ENCODE results near the gene B4GALT2. TPM values are rescaled to one million over a fixed set of nuclear protein-coding genes. Genes with fewer than 3 reads are reported as not detected.

The B4GALT2 gene
- total and polyA plus RNA-seq, 2 donors (not counting 3 experiments of a cell fraction or from before 2014, with no cell fraction given): 80.0 to 103 TPM

DNA sequence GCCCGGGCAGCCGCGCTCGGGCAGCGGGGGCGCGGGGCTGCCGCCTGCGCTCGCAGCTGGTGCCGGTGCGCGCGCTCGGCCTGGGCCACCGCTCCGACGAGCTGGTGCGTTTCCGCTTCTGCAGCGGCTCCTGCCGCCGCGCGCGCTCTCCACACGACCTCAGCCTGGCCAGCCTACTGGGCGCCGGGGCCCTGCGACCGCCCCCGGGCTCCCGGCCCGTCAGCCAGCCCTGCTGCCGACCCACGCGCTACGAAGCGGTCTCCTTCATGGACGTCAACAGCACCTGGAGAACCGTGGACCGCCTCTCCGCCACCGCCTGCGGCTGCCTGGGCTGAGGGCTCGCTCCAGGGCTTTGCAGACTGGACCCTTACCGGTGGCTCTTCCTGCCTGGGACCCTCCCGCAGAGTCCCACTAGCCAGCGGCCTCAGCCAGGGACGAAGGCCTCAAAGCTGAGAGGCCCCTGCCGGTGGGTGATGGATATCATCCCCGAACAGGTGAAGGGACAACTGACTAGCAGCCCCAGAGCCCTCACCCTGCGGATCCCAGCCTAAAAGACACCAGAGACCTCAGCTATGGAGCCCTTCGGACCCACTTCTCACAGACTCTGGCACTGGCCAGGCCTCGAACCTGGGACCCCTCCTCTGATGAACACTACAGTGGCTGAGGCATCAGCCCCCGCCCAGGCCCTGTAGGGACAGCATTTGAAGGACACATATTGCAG, 42.4 kb upstream of the B4GALT2 start:
- no peak for TF ChIP-seq POLR2AphosphoS5 (IDR thresholded peaks at IDR 0.05; ENCODE audit: insufficient read depth, low read depth, low read length)
- TF ChIP-seq, protein P1, sequence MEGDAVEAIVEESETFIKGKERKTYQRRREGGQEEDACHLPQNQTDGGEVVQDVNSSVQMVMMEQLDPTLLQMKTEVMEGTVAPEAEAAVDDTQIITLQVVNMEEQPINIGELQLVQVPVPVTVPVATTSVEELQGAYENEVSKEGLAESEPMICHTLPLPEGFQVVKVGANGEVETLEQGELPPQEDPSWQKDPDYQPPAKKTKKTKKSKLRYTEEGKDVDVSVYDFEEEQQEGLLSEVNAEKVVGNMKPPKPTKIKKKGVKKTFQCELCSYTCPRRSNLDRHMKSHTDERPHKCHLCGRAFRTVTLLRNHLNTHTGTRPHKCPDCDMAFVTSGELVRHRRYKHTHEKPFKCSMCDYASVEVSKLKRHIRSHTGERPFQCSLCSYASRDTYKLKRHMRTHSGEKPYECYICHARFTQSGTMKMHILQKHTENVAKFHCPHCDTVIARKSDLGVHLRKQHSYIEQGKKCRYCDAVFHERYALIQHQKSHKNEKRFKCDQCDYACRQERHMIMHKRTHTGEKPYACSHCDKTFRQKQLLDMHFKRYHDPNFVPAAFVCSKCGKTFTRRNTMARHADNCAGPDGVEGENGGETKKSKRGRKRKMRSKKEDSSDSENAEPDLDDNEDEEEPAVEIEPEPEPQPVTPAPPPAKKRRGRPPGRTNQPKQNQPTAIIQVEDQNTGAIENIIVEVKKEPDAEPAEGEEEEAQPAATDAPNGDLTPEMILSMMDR (IDR thresholded peaks at IDR 0.05; ENCODE audit: extremely low read depth in 1 of 2, insufficient read depth in 1 of 2, low read depth in 1 of 2, low read length in 2 of 2): no peak
- TF ChIP-seq MYC (IDR thresholded peaks at IDR 0.05; ENCODE audit: low read depth, low read length): no peak
- TF ChIP-seq, protein P2, sequence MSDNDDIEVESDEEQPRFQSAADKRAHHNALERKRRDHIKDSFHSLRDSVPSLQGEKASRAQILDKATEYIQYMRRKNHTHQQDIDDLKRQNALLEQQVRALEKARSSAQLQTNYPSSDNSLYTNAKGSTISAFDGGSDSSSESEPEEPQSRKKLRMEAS (IDR thresholded peaks at IDR 0.05; ENCODE audit: insufficient read depth, insufficient read length): no peak
- TF ChIP-seq EZH2 (IDR thresholded peaks at IDR 0.05; ENCODE audit: borderline replicate concordance, low read depth, low read length, severe bottlenecking): no peak
- POLR2A ChIA-PET: no interaction called here
- Histone ChIP-seq H3K79me2 (ENCODE audit: control insufficient read depth, insufficient read depth, low read length) (no peaks in the 10 kb centered on the region), H3K9me1 (replicated peaks; ENCODE audit: control insufficient read depth, extremely low read depth, insufficient read depth, low read length) (no peaks in the 10 kb centered on the region), H4K20me1 (replicated peaks; ENCODE audit: control insufficient read depth, extremely low read depth, insufficient read depth, low read length) (no peaks in the 10 kb centered on the region), H3K4me3 (replicated peaks in 1 of 3; ENCODE audit: insufficient read depth in 1 of 3, low read depth in 1 of 3, low read length in 3 of 3) (peak overlapping the region in 1 of 3 experiments; percentile 16), H3K9ac (replicated peaks; ENCODE audit: extremely low read depth, insufficient read depth, low read length) (no peak overlapping the region), H3K27me3 (ENCODE audit: control insufficient read depth in 2 of 2, insufficient read depth in 2 of 2, low read length in 2 of 2) (peaks cover 3 to 9% of the 10 kb centered on the region in 2 experiments), H3K4me1 (ENCODE audit: control insufficient read depth, extremely low read depth, insufficient read depth, low read length) (peaks cover 5% of the 10 kb centered on the region), H3K36me3 (ENCODE audit: control insufficient read depth in 2 of 2, extremely low read depth in 1 of 2, insufficient read depth in 2 of 2, low read length in 2 of 2) (no peaks in the 10 kb centered on the region), H3K9me3 (replicated peaks; ENCODE audit: control insufficient read depth, insufficient read depth, low read length) (no peaks in the 10 kb centered on the region), H3K4me2 (ENCODE audit: insufficient read depth, low read length) (no peak overlapping the region), H3K27ac (ENCODE audit: insufficient read depth, low read depth, low read length) (no peak overlapping the region), H2AFZ (ENCODE audit: low read depth, low read length) (peak overlapping the region; percentile 67)
- BruUV-seq (replicated peaks): no TSS peak
- intact Hi-C loops (cut with micrococcal nuclease) (no loop called here), dilution Hi-C loops (cut with MboI; ENCODE audit: extremely low pct_ligation_motif_present, low sequenced_read_pairs) (loop anchor here (25.0 kb wide), 1 partner anchor 174 kb away; no protein-coding TSS in a partner anchor)
- peak; percentile 16 for DNase-seq (ENCODE audit: low read depth, low spot score)
- CTCF ChIA-PET: interaction anchor here (0.6 to 18.1 kb wide), 5 partner anchors 9 to 172 kb away, joined by 3 to 965 read pairs (median 3); no protein-coding TSS in a partner anchor
- FAIRE-seq: peak; percentile 67

All from endothelial cell of umbilical vein (primary cell).